GM12801 (cell line): ENCODE data around the gene FGF6.

Source experiments
- TF ChIP-seq, protein P1 (sequence below): IDR thresholded peaks from one replicate; pipeline ENCODE4 v1.5.1; 2011; ENCODE audit warnings: control low read depth; ENCODE audit not compliant: insufficient read length; ENCODE audit errors: extremely low read depth

FGF6 gene

DNA sequence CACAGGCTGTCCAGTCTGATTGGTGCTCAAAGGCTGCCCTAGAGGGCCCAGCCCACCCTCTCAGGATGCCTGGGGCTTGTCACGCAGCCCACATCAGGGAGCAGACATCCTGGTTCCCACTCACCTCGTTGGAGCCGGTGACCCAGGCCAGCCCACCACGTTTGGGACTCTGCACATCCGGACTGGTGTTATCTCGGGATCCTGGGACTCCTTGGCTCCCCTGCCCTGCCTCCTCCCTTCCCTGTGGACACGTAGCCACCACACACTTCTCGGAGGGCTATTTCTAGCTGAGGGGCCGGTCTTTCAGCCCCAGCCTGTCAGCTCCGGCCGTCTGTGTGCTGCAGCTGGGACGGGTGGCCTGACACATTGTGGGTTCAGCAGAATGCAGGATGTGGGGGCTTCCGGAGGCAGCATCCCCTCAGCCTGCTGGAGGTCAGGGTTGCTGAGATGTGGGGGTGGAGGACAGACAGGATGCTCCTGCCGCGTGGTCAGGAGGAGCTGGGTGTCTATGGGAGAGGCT lies 53.3 kb downstream of the FGF6 start:
- TF ChIP-seq, protein P1, sequence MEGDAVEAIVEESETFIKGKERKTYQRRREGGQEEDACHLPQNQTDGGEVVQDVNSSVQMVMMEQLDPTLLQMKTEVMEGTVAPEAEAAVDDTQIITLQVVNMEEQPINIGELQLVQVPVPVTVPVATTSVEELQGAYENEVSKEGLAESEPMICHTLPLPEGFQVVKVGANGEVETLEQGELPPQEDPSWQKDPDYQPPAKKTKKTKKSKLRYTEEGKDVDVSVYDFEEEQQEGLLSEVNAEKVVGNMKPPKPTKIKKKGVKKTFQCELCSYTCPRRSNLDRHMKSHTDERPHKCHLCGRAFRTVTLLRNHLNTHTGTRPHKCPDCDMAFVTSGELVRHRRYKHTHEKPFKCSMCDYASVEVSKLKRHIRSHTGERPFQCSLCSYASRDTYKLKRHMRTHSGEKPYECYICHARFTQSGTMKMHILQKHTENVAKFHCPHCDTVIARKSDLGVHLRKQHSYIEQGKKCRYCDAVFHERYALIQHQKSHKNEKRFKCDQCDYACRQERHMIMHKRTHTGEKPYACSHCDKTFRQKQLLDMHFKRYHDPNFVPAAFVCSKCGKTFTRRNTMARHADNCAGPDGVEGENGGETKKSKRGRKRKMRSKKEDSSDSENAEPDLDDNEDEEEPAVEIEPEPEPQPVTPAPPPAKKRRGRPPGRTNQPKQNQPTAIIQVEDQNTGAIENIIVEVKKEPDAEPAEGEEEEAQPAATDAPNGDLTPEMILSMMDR: no peak

- TF ChIP-seq, protein P1: no peak
Observed at GRCh38 chr12:4388662-4389061, 57.0 kb downstream of the FGF6 start.

- TF ChIP-seq, protein P1: no peak
Observed at GRCh38 chr12:4388032-4388431, 57.6 kb downstream of the FGF6 start.

DNA sequence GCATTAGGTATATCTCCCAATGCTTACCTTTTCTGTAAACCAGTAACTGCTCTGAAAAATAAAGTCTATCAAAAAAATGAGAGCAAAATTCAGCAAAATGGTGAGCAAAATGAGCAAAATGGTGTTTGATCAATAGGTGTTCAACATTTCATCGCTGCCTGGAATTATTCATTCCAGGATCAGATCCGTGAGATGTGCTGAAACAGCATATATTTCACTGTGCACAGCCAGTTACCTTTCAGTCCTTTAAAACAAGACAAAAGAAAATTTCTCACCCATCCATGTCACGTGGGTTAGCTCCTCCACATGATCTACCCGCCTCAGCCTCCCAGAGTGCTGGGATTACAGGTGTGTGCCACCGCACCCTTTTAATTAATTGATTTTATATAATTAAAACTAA lies 58.0 kb downstream of the FGF6 start:
- TF ChIP-seq, protein P1: no peak

DNA sequence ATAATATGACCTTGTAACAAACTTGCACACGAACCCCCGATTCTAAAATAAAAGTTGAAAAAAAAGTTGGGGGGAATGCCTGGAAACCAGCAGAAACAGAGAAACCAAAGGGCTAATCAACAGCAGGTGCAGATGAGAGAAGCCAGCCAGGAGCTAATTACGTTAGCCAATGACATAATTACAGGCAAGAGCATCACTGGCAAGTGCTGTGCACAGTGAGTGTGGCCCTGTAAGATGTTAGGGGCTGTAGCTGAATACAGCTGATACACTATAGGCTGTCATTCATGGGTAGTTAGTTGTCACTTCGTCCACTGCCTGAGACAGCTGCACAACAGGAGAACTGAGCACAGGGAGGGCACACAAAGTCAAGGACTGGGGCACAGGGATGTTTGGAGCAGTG lies 58.8 kb downstream of the FGF6 start:
- TF ChIP-seq, protein P1: no peak
